HCT116 (cell line): ENCODE measurements around the gene CA6. TPM values are rescaled to one million over a fixed set of nuclear protein-coding genes. Genes with fewer than 3 reads are reported as not detected.
"Not testable (repeated sequence)": the region's sequence is repeated elsewhere in the genome, so short reads cannot be mapped to it uniquely, and the experiment has no call there.

Experiments used
- ATAC-seq: fragments of 200-7000 bp; cut with Tn5 transposase; 2 replicates; pipeline ENCODE4 v1.9.1; 2020; ENCODE audit warnings: mild to moderate bottlenecking, moderate library complexity
- BruUV-seq: library from RNA; stranded (reverse); fragments of 400-500 nt; replicated peaks from 2 replicates; lab custom pipeline; 2021; lab: Mats Ljungman, UMichigan
- CTCF ChIA-PET: fragments of 300-600 bp; sonication (Branson Sonifier 250); formaldehyde crosslinking; loops from one replicate; lab custom pipeline; 2021; ENCODE audit warnings: antibody characterized with exemption; lab: Charles Lee
- POLR2A ChIA-PET: fragments of 300-600, 350-600 bp; sonication (Branson Sonifier 250); formaldehyde crosslinking; loops from one replicate; lab custom pipeline; 2021; ENCODE audit warnings: antibody characterized with exemption; lab: Charles Lee
- RAD21 ChIA-PET, 2 experiments: fragments of 300-600 bp; sonication (Branson Sonifier 250); formaldehyde crosslinking; loops; one replicate each; lab custom pipeline; 2023; ENCODE audit warnings: low total read pairs in 2 of 2; ENCODE audit not compliant: uncharacterized antibody in 2 of 2, unreplicated experiment in 2 of 2, low non-redundant PET in 1 of 2; lab: Charles Lee
- DNase-seq: peaks from one replicate; pipeline ENCODE4 v3.0.0-alpha.2; 2010; ENCODE audit warnings: low read depth, low spot score
- H2AFZ ChIP-seq: fragments of 200-600 bp; shearing (Covaris generic), sonication (generic); 2 replicates; pipeline ENCODE4 v1.6.1; 2017; ENCODE audit warnings: low read depth, mixed run types, mixed read lengths, antibody characterized with exemption, low read length; ENCODE audit not compliant: poor library complexity, severe bottlenecking
- H3K27ac ChIP-seq: 2 replicates; pipeline ENCODE4 v1.5.1; 2012; ENCODE audit warnings: low read depth, low read length
- H3K27me3 ChIP-seq: fragments of 200-600 bp; sonication (generic); 2 replicates; pipeline ENCODE4 v1.6.1; 2016; ENCODE audit warnings: mixed run types, low read length, mixed read lengths; ENCODE audit not compliant: insufficient read depth
- H3K36me3 ChIP-seq, 2 experiments: fragments of 200-500 bp in 1 of 2; fragments of 200-600 bp in 1 of 2; sonication (Bioruptor generic) in 1 of 2; sonication (generic) in 1 of 2; 2 replicates each; pipeline versions ENCODE4 v1.5.1 to v1.6.1; 2014 to 2016; ENCODE audit warnings: low read length in 2 of 2, inconsistent platforms in 1 of 2, mixed read lengths in 1 of 2, mixed run types in 1 of 2; ENCODE audit not compliant: insufficient read depth in 2 of 2, control insufficient read depth in 1 of 2
- H3K4me1 ChIP-seq, 2 experiments: fragments of 200-600 bp in 1 of 2; sonication (generic) in 1 of 2; 2 replicates each; pipeline versions ENCODE4 v1.5.1 to v1.6.1; 2012 to 2017; ENCODE audit warnings: low read length in 2 of 2, inconsistent platforms in 1 of 2, mild to moderate bottlenecking in 1 of 2, mixed read lengths in 1 of 2, mixed run types in 1 of 2, moderate library complexity in 1 of 2; ENCODE audit not compliant: insufficient read depth in 2 of 2, control insufficient read depth in 1 of 2
- H3K4me2 ChIP-seq: fragments of 200-600 bp; sonication (generic); 2 replicates; pipeline ENCODE4 v1.6.1; 2017; ENCODE audit warnings: mixed run types, low read length, mixed read lengths
- H3K4me3 ChIP-seq, 2 experiments: fragments of 200-600 bp in 1 of 2; sonication (generic) in 1 of 2; replicated peaks in 1 of 2; 2 replicates each; pipeline ENCODE4 v1.5.1; 2011 to 2016; ENCODE audit warnings: low read length in 2 of 2, control low read depth in 1 of 2, low read depth in 1 of 2, mild to moderate bottlenecking in 1 of 2, mixed read lengths in 1 of 2, mixed run types in 1 of 2
- H3K79me2 ChIP-seq: fragments of 200-600 bp; sonication (generic); 2 replicates; pipeline ENCODE4 v1.6.1; 2017; ENCODE audit warnings: mild to moderate bottlenecking, mixed run types, low read length, moderate library complexity, mixed read lengths; ENCODE audit not compliant: insufficient read depth
- H3K9ac ChIP-seq: fragments of 200-600 bp; sonication (generic); 2 replicates; pipeline ENCODE4 v1.6.1; 2016; ENCODE audit warnings: low read length, mixed read lengths
- H3K9me2 ChIP-seq: fragments of 200-600 bp; sonication (generic), shearing (Covaris generic); 2 replicates; pipeline ENCODE4 v1.6.1; 2017; ENCODE audit warnings: mixed run types, mild to moderate bottlenecking, moderate library complexity; ENCODE audit not compliant: insufficient read depth
- H3K9me3 ChIP-seq, 2 experiments: fragments of 200-500 bp in 1 of 2; fragments of 200-600 bp in 1 of 2; sonication (Bioruptor generic) in 1 of 2; sonication (generic) in 1 of 2; 2 replicates each; pipeline ENCODE4 v1.6.1; 2014 to 2017; ENCODE audit warnings: low read length in 2 of 2, mixed read lengths in 2 of 2, inconsistent platforms in 1 of 2, low read depth in 1 of 2, mild to moderate bottlenecking in 1 of 2, mixed run types in 1 of 2, moderate library complexity in 1 of 2; ENCODE audit not compliant: control insufficient read depth in 1 of 2, insufficient read depth in 1 of 2
- H4K20me1 ChIP-seq: fragments of 200-600 bp; sonication (generic), shearing (Covaris generic); 2 replicates; pipeline ENCODE4 v1.6.1; 2017; ENCODE audit warnings: mixed run types, mild to moderate bottlenecking, moderate library complexity; ENCODE audit not compliant: insufficient read depth
- ATF3 ChIP-seq: IDR thresholded peaks from 2 replicates; pipeline ENCODE4 v1.6.1; 2012
- CTCF ChIP-seq, 3 experiments: fragments of 200-600 bp in 1 of 3; sonication (generic) in 1 of 3; IDR thresholded peaks in 2 of 3; conservative IDR thresholded peaks in 1 of 3; 2 replicates each; pipeline ENCODE4 v1.5.1; 2012 to 2017; ENCODE audit warnings: low read depth in 2 of 3, low read length in 2 of 3, antibody characterized with exemption in 1 of 3, borderline replicate concordance in 1 of 3, control low read depth in 1 of 3, mild to moderate bottlenecking in 1 of 3, mixed read lengths in 1 of 3, mixed run types in 1 of 3, moderate library complexity in 1 of 3; ENCODE audit not compliant: insufficient read depth in 1 of 3
- ELF1 ChIP-seq: IDR thresholded peaks from 2 replicates; pipeline ENCODE4 v1.6.1; 2012; ENCODE audit warnings: low read depth, borderline replicate concordance
- EZH2 ChIP-seq: fragments of 200-600 bp; sonication (generic); IDR thresholded peaks from 2 replicates; pipeline ENCODE4 v1.6.1; 2017; ENCODE audit warnings: antibody characterized with exemption, mixed run types
- EZH2phosphoT487 ChIP-seq: fragments of 200-600 bp; IDR thresholded peaks from 2 replicates; pipeline ENCODE4 v1.6.1; 2018; ENCODE audit warnings: antibody characterized with exemption, borderline replicate concordance
- FOSL1 ChIP-seq: IDR thresholded peaks from 2 replicates; pipeline ENCODE4 v1.6.1; 2012; ENCODE audit warnings: low read depth
- MAX ChIP-seq: IDR thresholded peaks from 2 replicates; pipeline ENCODE4 v1.6.1; 2012
- REST ChIP-seq: IDR thresholded peaks from 2 replicates; pipeline ENCODE4 v1.6.1; 2012; ENCODE audit warnings: low read depth
- SIN3A ChIP-seq: IDR thresholded peaks from 2 replicates; pipeline ENCODE4 v1.6.1; 2012; ENCODE audit warnings: low read depth
- SP1 ChIP-seq: IDR thresholded peaks from 2 replicates; pipeline ENCODE4 v1.6.1; 2012; ENCODE audit warnings: low read depth
- TCF7L2 ChIP-seq: IDR thresholded peaks from 2 replicates; pipeline ENCODE4 v1.7.0; 2011; ENCODE audit warnings: borderline replicate concordance, inconsistent platforms; ENCODE audit not compliant: insufficient read depth, insufficient read length; ENCODE audit errors: extremely low read depth
- YY1 ChIP-seq: IDR thresholded peaks from 2 replicates; pipeline ENCODE4 v1.6.1; 2011; ENCODE audit warnings: low read length, low read depth, moderate library complexity, mild to moderate bottlenecking; ENCODE audit not compliant: insufficient replicate concordance; ENCODE audit errors: extremely low read depth
- ZFX ChIP-seq: fragments of 450-650 bp; IDR thresholded peaks from 2 replicates; pipeline ENCODE4 v1.6.1; 2017
- ZNF274 ChIP-seq: fragments of 200-500 bp; sonication (Bioruptor generic); IDR thresholded peaks from 2 replicates; pipeline ENCODE4 v1.6.1; 2014; ENCODE audit warnings: mild to moderate bottlenecking, low read depth, low read length, inconsistent platforms
- intact Hi-C: fragments of 100-400 bp; cut with micrococcal nuclease; formaldehyde crosslinking; loops from 2 replicates; pipeline ENCODE4 v1.10.0; 2022
- total RNA-seq: library from RNA; stranded (reverse); gene quantifications from one replicate; pipeline ENCODE4 v1.2.1, GENCODE V29; 2021; ENCODE audit not compliant: unreplicated experiment

The CA6 gene
- total RNA-seq, 1 experiment from 2014 or later = not detected

- H3K4me1 ChIP-seq = no peaks in the 10 kb centered on the region
- H3K4me3 ChIP-seq = no peak overlapping the region
- no peak overlapping the region for H3K4me2 ChIP-seq
- H3K36me3 ChIP-seq = no peaks in the 10 kb centered on the region
- ATAC-seq = no peak
- no peaks in the 10 kb centered on the region for H3K9me3 ChIP-seq
- POLR2A ChIA-PET = no interaction called here
- CTCF ChIA-PET = interaction anchor here (1.2 kb wide), 1 partner anchor 56 kb away, joined by 3 read pairs; no protein-coding TSS in a partner anchor
- H2AFZ ChIP-seq = no peak overlapping the region
- intact Hi-C loops = no loop called here
- no peaks in the 10 kb centered on the region for H3K9me2 ChIP-seq
- RAD21 ChIA-PET = no interaction called here
- TF ChIP-seq TCF7L2 = no peak
- TF ChIP-seq EZH2phosphoT487 = no peak
- TF ChIP-seq ZNF274 = no peak
- TF ChIP-seq ATF3 = no peak
- no peak for TF ChIP-seq EZH2
- TF ChIP-seq ELF1 = no peak
- no peak for TF ChIP-seq SIN3A
- TF ChIP-seq FOSL1 = no peak
- no peak for TF ChIP-seq REST
- no peak for TF ChIP-seq MAX
- no peak for TF ChIP-seq SP1
- no peak for TF ChIP-seq ZFX
- TF ChIP-seq YY1 = no peak
- no peak for TF ChIP-seq CTCF (IDR thresholded peaks at IDR 0.05 in 2 of 3, conservative IDR thresholded peaks at IDR 0.05 in 1 of 3; ENCODE audit: borderline replicate concordance in 1 of 3, insufficient read depth in 1 of 3, low read depth in 2 of 3, low read length in 2 of 3)
- peaks cover 7% of the 10 kb centered on the region; the same call in 1 of the 2 replicates for H3K27me3 ChIP-seq
- no peak overlapping the region for H3K27ac ChIP-seq
- H4K20me1 ChIP-seq = no peaks in the 10 kb centered on the region
- H3K9ac ChIP-seq = no peak overlapping the region
- BruUV-seq = no TSS peak
- DNase-seq = no peak
- no peaks in the 10 kb centered on the region for H3K79me2 ChIP-seq
These were observed 15.6 kb upstream of the CA6 start for GRCh38 chr1:8930116-8930515.

GRCh38 chr1:8937051-8937450 is 8.6 kb upstream of the CA6 start:
- DNase-seq, H3K27me3 ChIP-seq, RAD21 ChIA-PET, POLR2A ChIA-PET, ATAC-seq, H3K4me3 ChIP-seq, H4K20me1 ChIP-seq, CTCF ChIA-PET, H3K79me2 ChIP-seq, H3K36me3 ChIP-seq, H2AFZ ChIP-seq, H3K4me2 ChIP-seq, H3K9me3 ChIP-seq, BruUV-seq, H3K27ac ChIP-seq, H3K9me2 ChIP-seq, intact Hi-C loops, H3K9ac ChIP-seq: not testable (repeated sequence)
- H3K4me1 ChIP-seq = peaks cover 0 to 18% of the 10 kb centered on the region in 2 experiments; a peak in 2 of 4 replicates
